Testis (tissue), 3 donors: ENCODE results near the gene BIRC7. TPM values are rescaled to one million over a fixed set of nuclear protein-coding genes. Genes with fewer than 3 reads are reported as not detected.

Experiments
- DNase-seq: peaks from one replicate; pipeline ENCODE4 v3.0.0-alpha.2; 2019
- H3K27ac ChIP-seq, 2 donors: fragments of 200-600 bp; sonication (generic); one replicate each; pipeline ENCODE4 v1.5.1; 2019
- H3K27me3 ChIP-seq: fragments of 200-600 bp; sonication (generic); one replicate; pipeline ENCODE4 v1.5.1; 2019
- H3K36me3 ChIP-seq: fragments of 200-600 bp; sonication (generic); one replicate; pipeline ENCODE4 v1.5.1; 2017; ENCODE audit warnings: low read depth; ENCODE audit errors: missing control alignments
- H3K4me1 ChIP-seq: fragments of 200-600 bp; sonication (generic); one replicate; pipeline ENCODE4 v1.5.1; 2019
- H3K4me3 ChIP-seq, 2 donors: fragments of 200-600 bp; sonication (generic); one replicate each; pipeline ENCODE4 v1.5.1; 2017 to 2019
- H3K9me3 ChIP-seq: fragments of 200-600 bp; sonication (generic); one replicate; pipeline ENCODE4 v1.5.1; 2017
- CTCF ChIP-seq, 3 experiments: fragments of 450-650 bp in 2 of 3; fragments of 200-600 bp in 1 of 3; sonication (generic) in 1 of 3; IDR thresholded peaks; one replicate each; pipeline ENCODE4 v1.5.1; 2016 to 2019; ENCODE audit warnings: antibody characterized with exemption in 3 of 3, mild to moderate bottlenecking in 2 of 3, moderate library complexity in 1 of 3
- POLR2A ChIP-seq: fragments of 450-650 bp; IDR thresholded peaks from one replicate; pipeline ENCODE4 v1.6.1; 2017; ENCODE audit warnings: antibody characterized with exemption, mild to moderate bottlenecking, moderate library complexity
- WGBS, 2 donors: methylation state at CpG; one replicate each; pipeline ENCODE4 v1.1.5; 2018; 5-methylcytosine and 5-hydroxymethylcytosine counted together
- intact Hi-C: fragments of 100-400 bp; cut with DNase I; formaldehyde crosslinking; loops from one replicate; pipeline ENCODE4 v1.15.1; 2023; ENCODE audit warnings: low total_unique reads
- polyA plus RNA-seq: library from polyadenylated mRNA; stranded (reverse); fragments of 350-450 nt; fragmentation: Illumina TruSeq; extraction: RNeasy Lipid Tissue Mini Kit (QIAGEN cat#74804); gene quantifications from one replicate; pipeline ENCODE4 v1.2.3, GENCODE V29; 2014; ENCODE audit warnings: low read depth, low replicate concordance; ENCODE audit not compliant: insufficient read depth
- total RNA-seq, 2 donors: library from RNA; depleted of rRNA; stranded (reverse); fragments of >200 nt; gene quantifications; one replicate each; pipeline ENCODE4 v1.2.3, GENCODE V29; 2016

BIRC7 gene
- total and polyA plus RNA-seq, 3 donors from 2014 or later = 0.24 to 0.33 (median 0.25) TPM

- no peak for TF ChIP-seq POLR2A
- TF ChIP-seq CTCF (IDR thresholded peaks at IDR 0.05) = no peak
- intact Hi-C loops = no loop called here
- Histone ChIP-seq H3K4me3 (no peak overlapping the region), H3K4me1 (no peaks in the 10 kb centered on the region), H3K36me3 (no peaks in the 10 kb centered on the region), H3K27ac (no peak overlapping the region), H3K9me3 (no peaks in the 10 kb centered on the region), H3K27me3 (no peaks in the 10 kb centered on the region)
- WGBS, 2 donors = 72 to 81% methylated on average over 23 to 30 of the region's 30 CpGs
- no peak for DNase-seq
These were observed 26.3 kb downstream of the BIRC7 start for GRCh38 chr20:63261795-63262528.

- H3K27ac ChIP-seq = no peak overlapping the region
- intact Hi-C loops = no loop called here
- no peak for DNase-seq
- H3K4me1 ChIP-seq = no peaks in the 10 kb centered on the region
- TF ChIP-seq POLR2A = no peak
- no peak for TF ChIP-seq CTCF (IDR thresholded peaks at IDR 0.05)
- 85 to 88% methylated on average over 9 of the region's 9 CpGs for WGBS, 2 donors
- no peaks in the 10 kb centered on the region for H3K27me3 ChIP-seq
- H3K9me3 ChIP-seq = no peaks in the 10 kb centered on the region
- no peaks in the 10 kb centered on the region for H3K36me3 ChIP-seq
- H3K4me3 ChIP-seq = no peak overlapping the region
These were observed 27.1 kb downstream of the BIRC7 start for GRCh38 chr20:63262836-63263235.

GRCh38 chr20:63264000-63264399 lies 28.3 kb downstream of the BIRC7 start:
- intact Hi-C loops = no loop called here
- no peak overlapping the region for H3K4me3 ChIP-seq
- H3K9me3 ChIP-seq = no peaks in the 10 kb centered on the region
- H3K36me3 ChIP-seq = no peaks in the 10 kb centered on the region
- TF ChIP-seq POLR2A (no peak), CTCF (IDR thresholded peaks at IDR 0.05) (no peak)
- 86 to 88% methylated on average over 5 to 10 of the region's 10 CpGs for whole genome bisulfite sequencing, 2 donors
- DNase-seq = no peak
- no peak overlapping the region for H3K27ac ChIP-seq
- H3K4me1 ChIP-seq = no peaks in the 10 kb centered on the region
- H3K27me3 ChIP-seq = no peaks in the 10 kb centered on the region

- 33 to 52% methylated on average over 14 of the region's 14 CpGs for WGBS, 2 donors
- Histone ChIP-seq H3K4me1 (no peaks in the 10 kb centered on the region), H3K27ac (no peak overlapping the region), H3K36me3 (no peaks in the 10 kb centered on the region), H3K9me3 (no peaks in the 10 kb centered on the region), H3K27me3 (no peaks in the 10 kb centered on the region), H3K4me3 (no peak overlapping the region)
- intact Hi-C loops = no loop called here
- no peak for DNase-seq
- TF ChIP-seq CTCF (IDR thresholded peaks at IDR 0.05) = no peak
- TF ChIP-seq POLR2A = no peak
These were observed 28.8 kb downstream of the BIRC7 start for GRCh38 chr20:63264519-63264918.

GRCh38 chr20:63265891-63266515 lies 30.3 kb downstream of the BIRC7 start:
- Histone ChIP-seq H3K4me1 (no peaks in the 10 kb centered on the region), H3K27me3 (no peaks in the 10 kb centered on the region), H3K9me3 (no peaks in the 10 kb centered on the region), H3K36me3 (no peaks in the 10 kb centered on the region), H3K27ac (no peak overlapping the region), H3K4me3 (no peak overlapping the region)
- no peak for DNase-seq
- intact Hi-C loops = no loop called here
- WGBS, 2 donors = 50 to 55% methylated on average over 9 to 12 of the region's 12 CpGs
- TF ChIP-seq POLR2A (no peak), CTCF (IDR thresholded peaks at IDR 0.05) (no peak)
